ENCODE data around the gene LRFN5.

LRFN5 gene

DNA sequence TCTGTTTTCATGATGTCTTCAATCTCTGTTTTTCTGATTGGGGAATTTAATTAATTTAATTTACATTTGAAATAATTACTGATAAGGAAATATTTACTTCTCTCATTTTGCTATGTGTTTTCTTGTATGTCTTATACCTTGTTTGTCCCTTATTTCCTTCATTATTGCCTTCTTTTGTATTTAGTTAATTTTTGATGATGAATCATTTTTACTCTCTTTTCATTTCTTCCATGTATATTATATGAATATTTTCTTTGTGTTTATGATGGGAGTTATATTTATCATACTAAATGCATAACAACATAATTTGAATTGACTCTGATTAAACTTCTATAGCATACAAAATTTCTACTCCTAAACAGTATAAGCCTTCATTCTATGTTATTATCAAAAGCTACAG lies 309.6 kb downstream of the LRFN5 start:
- no peak for DNase-seq (ENCODE audit: low read depth)
- TF ChIP-seq, protein P1, sequence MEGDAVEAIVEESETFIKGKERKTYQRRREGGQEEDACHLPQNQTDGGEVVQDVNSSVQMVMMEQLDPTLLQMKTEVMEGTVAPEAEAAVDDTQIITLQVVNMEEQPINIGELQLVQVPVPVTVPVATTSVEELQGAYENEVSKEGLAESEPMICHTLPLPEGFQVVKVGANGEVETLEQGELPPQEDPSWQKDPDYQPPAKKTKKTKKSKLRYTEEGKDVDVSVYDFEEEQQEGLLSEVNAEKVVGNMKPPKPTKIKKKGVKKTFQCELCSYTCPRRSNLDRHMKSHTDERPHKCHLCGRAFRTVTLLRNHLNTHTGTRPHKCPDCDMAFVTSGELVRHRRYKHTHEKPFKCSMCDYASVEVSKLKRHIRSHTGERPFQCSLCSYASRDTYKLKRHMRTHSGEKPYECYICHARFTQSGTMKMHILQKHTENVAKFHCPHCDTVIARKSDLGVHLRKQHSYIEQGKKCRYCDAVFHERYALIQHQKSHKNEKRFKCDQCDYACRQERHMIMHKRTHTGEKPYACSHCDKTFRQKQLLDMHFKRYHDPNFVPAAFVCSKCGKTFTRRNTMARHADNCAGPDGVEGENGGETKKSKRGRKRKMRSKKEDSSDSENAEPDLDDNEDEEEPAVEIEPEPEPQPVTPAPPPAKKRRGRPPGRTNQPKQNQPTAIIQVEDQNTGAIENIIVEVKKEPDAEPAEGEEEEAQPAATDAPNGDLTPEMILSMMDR (IDR thresholded peaks at IDR 0.05; ENCODE audit: low read depth, low read length, missing control alignments): no peak
- H3K4me3 ChIP-seq (ENCODE audit: low read depth, low read length): no peak overlapping the region

DNA sequence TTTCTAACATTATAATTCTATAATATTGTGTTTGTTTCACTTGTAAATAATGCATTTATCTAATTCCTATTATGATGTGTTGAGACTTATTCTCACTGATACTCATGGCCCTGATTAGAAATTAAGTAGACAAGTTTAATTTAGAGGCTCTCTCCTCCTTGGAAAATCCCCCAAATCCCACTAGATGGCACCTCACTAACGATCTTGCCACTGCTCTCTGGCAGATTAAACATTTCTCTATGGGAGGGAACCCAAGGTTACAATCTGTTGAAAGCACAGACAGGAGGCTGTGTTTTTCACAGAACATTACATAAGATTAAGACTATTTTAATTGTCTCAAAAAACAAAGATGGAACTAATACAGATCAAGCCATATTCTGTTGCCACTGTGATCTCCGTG lies 318.7 kb downstream of the LRFN5 start:
- no peak overlapping the region for H3K4me3 ChIP-seq (ENCODE audit: low read depth, low read length)
- DNase-seq (ENCODE audit: low read depth): no peak
- TF ChIP-seq, protein P1 (IDR thresholded peaks at IDR 0.05; ENCODE audit: low read depth, low read length, missing control alignments): no peak

DNA sequence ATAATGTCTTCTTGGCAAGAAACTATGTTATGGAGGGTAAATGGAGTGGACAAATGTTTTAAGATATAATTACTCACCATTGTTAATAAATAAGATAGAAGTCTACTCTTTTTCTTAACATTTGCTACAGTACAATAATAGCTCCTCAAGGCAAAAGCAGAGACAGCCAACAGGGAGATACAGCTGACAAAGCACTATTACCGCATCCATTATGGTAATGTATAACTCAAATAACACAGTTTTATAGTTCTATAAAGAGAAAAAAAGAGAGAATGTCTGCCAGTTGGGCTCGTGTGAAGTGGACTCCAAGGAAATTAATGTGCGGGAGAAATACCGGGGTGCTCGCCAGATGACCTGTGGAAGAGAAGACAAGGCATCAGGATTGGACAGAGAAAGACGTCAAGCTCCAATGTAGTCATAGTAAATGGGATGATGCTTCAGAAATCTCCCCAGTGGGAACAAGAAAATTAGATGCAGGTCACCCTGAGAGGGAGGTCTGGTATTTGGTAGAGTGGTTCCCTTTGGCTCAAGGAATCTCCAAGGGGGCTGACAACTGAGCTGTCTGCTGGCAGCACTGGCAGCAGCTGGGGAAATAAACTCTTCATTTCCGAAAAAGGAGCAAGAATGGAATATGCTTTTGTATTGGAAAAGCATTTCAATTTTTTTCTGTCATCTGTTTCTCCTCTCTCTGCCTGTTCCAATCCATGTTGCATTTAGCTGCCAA lies 343.9 kb downstream of the LRFN5 start:
- TF ChIP-seq, protein P1 (IDR thresholded peaks at IDR 0.05; ENCODE audit: low read depth, low read length, missing control alignments): no peak
- no peak overlapping the region for H3K4me3 ChIP-seq (ENCODE audit: low read depth, low read length)
- DNase-seq (ENCODE audit: low read depth): no peak
